HS-27A (cell line): ENCODE data around the gene IBA57.
"Not testable (repeated sequence)": the region's sequence is repeated elsewhere in the genome, so short reads cannot be mapped to it uniquely, and the experiment has no call there.

Experiments
- DNase-seq: peaks from one replicate; pipeline ENCODE4 v3.0.0-alpha.2; 2012; ENCODE audit warnings: low read depth, missing footprints

The IBA57 gene

GRCh38 chr1:228226956-228227791 lies 61.6 kb downstream of the IBA57 start:
- no peak for DNase-seq

GRCh38 chr1:228228147-228228546 lies 62.5 kb downstream of the IBA57 start:
- not testable (repeated sequence) for DNase-seq

- no peak for DNase-seq
Observed at GRCh38 chr1:228228601-228229074, 63.0 kb downstream of the IBA57 start.

GRCh38 chr1:228231189-228231588 lies 65.6 kb downstream of the IBA57 start:
- no peak for DNase-seq
